ENCODE data around the gene PDXDC1.
"Not testable (repeated sequence)": the region's sequence is repeated elsewhere in the genome, so short reads cannot be mapped to it uniquely, and the experiment has no call there.

The PDXDC1 gene, protein sequence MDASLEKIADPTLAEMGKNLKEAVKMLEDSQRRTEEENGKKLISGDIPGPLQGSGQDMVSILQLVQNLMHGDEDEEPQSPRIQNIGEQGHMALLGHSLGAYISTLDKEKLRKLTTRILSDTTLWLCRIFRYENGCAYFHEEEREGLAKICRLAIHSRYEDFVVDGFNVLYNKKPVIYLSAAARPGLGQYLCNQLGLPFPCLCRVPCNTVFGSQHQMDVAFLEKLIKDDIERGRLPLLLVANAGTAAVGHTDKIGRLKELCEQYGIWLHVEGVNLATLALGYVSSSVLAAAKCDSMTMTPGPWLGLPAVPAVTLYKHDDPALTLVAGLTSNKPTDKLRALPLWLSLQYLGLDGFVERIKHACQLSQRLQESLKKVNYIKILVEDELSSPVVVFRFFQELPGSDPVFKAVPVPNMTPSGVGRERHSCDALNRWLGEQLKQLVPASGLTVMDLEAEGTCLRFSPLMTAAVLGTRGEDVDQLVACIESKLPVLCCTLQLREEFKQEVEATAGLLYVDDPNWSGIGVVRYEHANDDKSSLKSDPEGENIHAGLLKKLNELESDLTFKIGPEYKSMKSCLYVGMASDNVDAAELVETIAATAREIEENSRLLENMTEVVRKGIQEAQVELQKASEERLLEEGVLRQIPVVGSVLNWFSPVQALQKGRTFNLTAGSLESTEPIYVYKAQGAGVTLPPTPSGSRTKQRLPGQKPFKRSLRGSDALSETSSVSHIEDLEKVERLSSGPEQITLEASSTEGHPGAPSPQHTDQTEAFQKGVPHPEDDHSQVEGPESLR

DNA sequence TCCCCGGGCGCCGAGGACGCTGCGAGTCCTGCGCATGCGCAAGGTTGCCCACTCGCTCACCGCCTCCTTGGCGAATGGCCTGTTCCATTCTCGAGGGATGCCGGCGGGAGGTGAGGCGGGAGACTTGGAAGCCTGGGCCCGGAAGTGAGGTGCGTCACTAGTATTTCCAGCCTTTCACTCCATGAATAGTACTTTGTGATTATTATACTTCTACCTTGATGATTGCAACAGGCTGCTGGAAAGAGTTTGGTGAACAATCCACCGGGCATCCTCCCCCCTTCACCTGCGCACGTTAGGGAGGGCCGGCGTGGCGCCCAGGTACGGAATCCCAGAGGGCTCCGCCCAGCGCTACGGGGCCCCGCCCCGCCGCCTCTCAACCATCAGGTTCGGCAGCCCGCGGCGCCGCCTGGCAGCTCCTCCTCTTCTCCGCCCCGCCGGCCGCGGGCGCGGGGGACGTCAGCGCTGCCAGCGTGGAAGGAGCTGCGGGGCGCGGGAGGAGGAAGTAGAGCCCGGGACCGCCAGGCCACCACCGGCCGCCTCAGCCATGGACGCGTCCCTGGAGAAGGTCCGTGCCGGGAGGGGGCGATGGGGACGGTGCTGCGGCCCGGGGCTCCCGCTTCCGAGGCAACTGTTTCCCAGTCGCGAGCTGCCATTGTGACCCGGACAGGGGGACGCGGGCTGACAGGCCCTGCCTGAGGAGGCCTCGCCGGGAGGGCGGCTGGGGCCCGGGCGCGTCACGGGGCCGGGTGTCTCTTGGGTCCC lies at the start of gene PDXDC1:
Gene PDXDC1 (plus strand): TSS at position 371 of the 762 bp plus-strand sequence. CDS start 174 bp downstream, at position 545.
- peak; percentile 90 to 99 for DNase-seq (ENCODE audit: low read depth in 2 of 2, low spot score in 1 of 2)

GRCh38 chr16:14928064-14928714 lies 46.6 kb upstream of the PDXDC1 start:
- DNase-seq (ENCODE audit: low read depth in 2 of 2, low spot score in 1 of 2): not testable (repeated sequence)

DNA sequence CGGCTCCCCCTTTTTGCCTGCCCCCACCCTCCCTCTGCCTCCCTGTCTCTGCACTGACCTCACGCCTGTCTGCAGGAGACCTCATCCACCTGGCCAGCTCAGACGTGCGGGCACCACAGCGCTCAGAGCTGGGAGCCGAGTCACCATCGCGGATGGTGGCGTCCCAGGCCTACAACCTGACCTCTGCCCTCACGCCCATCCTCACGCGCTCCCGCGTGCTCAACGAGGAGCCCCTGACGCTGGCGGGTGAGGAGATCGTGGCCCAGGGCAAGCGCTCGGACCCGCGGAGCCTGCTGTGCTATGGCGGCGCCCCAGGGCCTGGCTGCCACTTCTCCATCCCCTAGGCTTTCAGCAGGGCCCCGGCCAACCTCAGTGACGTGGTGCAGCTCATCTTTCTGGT lies 45.6 kb upstream of the PDXDC1 start:
- DNase-seq (ENCODE audit: low read depth in 2 of 2, low spot score in 1 of 2): not testable (repeated sequence)

DNA sequence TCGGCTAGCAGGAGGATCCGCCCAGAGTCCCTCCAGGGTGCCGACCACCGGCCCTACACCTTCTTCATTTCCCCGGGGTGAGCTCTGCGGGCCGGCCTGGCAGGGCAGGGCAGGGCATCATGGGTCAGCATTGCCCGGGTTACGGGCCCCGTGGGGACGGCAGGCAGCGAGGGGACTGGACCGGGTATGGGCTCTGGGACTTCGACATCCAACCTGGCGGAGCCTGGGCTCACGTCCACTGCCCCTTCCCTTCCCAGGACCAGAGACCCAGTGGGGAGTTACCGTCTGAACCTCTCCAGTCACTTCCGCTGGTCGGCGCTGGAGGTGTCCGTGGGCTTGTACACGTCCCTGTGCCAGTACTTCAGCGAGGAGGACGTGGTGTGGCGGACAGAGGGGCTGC lies 44.6 kb upstream of the PDXDC1 start:
- not testable (repeated sequence) for DNase-seq (ENCODE audit: low read depth in 2 of 2, low spot score in 1 of 2)

- not testable (repeated sequence) for DNase-seq (ENCODE audit: low read depth in 2 of 2, low spot score in 1 of 2)
These were observed 43.9 kb upstream of the PDXDC1 start for GRCh38 chr16:14930971-14931370.

- DNase-seq (ENCODE audit: low read depth in 2 of 2, low spot score in 1 of 2): not testable (repeated sequence)
These were observed 42.0 kb upstream of the PDXDC1 start for GRCh38 chr16:14932581-14933375.

DNA sequence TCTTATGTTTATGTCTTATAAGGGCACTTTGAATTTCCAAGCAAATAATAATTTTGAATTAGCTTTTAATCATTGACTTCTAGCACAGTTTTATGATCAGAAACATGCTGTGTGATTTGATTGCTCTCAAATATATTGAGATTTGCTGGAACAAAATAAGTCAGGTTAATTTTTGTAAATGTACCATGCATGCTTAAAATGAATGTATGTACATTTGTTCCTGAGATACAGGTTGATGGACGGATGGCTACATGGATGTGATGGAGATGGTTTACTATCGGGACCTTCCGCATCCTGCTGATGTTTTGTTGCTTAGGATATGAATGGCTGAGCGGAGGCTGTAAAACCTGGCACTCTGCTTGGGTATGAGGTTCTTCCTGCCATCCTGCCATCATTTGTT lies 37.7 kb upstream of the PDXDC1 start, which contains the start of gene NPIPA1:
Gene NPIPA1 (plus strand): TSS at position 301 of the 400 bp plus-strand sequence. CDS start 0 bp downstream, at position 301.
- DNase-seq (ENCODE audit: low read depth in 2 of 2, low spot score in 1 of 2): not testable (repeated sequence)

- not testable (repeated sequence) for DNase-seq (ENCODE audit: low read depth in 2 of 2, low spot score in 1 of 2)
These were observed 36.8 kb upstream of the PDXDC1 start for GRCh38 chr16:14937994-14938393.

DNA sequence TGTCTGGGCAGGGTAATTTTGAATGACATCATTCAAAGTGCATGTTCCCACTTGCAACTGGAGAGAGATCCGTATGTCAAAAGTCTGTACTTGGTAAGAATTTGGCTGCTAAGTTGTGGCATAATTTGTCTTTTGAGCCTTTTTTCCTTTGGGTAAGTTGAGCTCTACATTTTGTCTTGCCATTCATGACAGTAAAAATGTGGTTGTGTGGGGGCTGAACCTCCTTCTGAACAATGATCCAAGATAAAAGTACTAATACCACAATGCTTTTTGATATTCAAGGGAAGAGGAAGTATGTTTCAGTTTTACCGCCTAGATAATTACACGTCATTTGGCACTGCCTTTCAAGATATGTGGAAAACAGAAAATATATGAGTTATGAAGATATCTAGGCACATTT lies 32.1 kb upstream of the PDXDC1 start:
- DNase-seq (ENCODE audit: low read depth in 2 of 2, low spot score in 1 of 2): not testable (repeated sequence)

DNA sequence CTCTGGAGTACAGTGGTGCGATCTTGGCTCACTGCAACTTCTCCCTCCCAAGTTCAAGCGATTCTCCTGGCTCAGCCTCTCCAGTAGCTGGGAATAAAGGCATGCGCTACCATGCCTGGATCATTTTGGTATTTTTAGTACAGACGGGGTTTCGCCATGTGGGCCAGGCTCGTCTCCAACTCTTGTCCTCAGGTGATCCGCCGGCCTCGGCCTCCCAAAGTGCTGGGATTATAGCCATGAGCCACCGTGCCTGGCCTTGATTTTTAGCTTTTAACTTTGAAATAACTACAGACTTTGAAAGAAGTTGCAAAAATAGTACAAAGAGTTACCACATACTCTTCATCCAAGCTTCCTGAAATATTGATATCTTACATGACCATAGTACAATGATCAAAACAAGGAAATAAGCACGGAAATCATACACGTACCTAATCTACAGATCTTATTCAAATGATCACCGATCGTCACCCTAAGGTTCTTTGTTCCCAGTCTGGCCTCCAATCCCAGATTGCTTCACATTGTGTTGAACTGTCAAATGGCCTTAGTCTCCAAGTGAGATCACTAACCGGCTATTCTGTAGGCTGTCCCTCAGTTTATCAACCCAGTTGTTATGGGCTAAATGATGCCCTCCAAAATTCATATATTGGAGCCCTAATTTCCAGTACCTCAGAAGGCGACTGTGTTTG lies 19.1 kb upstream of the PDXDC1 start:
- no peak for DNase-seq (ENCODE audit: low read depth in 2 of 2, low spot score in 1 of 2)

GRCh38 chr16:14957576-14958322 lies 17.1 kb upstream of the PDXDC1 start:
- no peak for DNase-seq (ENCODE audit: low read depth in 2 of 2, low spot score in 1 of 2)

GRCh38 chr16:14958323-14958600 lies 16.6 kb upstream of the PDXDC1 start:
- no peak for DNase-seq (ENCODE audit: low read depth in 2 of 2, low spot score in 1 of 2)

- DNase-seq (ENCODE audit: low read depth in 2 of 2, low spot score in 1 of 2): no peak
These were observed 15.9 kb upstream of the PDXDC1 start for GRCh38 chr16:14958970-14959369.

GRCh38 chr16:14961405-14962186 lies 13.2 kb upstream of the PDXDC1 start:
- DNase-seq (ENCODE audit: low read depth in 2 of 2, low spot score in 1 of 2): no peak

DNA sequence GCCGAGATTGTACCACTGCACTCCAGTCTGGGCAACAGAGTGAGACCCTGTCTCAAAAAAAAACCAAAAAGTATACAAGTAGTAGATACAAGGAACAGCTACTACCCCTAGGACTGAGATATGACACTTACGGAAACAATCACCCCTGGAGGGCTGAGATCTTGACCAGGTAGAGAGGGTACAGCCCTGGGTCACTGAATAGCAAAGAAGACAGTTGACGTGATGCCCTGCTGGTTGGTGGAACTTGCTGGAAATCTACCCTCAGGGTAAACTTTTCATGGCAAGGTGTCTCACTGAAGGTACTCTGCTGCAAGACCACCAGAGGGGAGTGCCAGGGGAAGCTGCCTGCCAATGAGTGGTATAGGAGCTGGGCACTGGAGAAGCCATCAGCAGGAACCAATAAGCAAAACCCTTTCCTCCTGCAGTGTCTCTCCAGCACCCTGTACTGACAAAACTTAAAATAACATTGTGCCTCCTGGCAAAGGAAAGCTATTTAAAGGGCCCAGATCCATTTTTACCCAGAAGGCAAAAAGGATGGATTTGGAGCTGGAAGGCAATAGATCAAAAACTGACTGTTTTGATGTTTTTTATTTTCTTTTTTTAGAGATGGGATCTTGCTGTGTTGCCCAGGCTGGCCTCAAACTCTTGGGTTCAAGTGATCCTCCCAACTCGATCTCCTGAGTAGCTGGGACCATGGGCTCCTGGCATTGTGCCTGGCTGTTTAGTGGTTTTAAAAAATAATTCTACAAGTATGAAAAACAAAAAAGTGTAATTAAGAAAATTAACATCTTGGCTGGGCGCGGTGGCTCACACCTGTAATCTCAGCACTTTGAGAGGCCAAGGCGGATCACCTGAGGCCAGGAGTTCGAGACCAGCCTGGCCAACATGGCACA lies 11.3 kb upstream of the PDXDC1 start:
- DNase-seq (ENCODE audit: low read depth in 2 of 2, low spot score in 1 of 2): no peak

GRCh38 chr16:14965328-14965727 lies 9.5 kb upstream of the PDXDC1 start:
- no peak for DNase-seq (ENCODE audit: low read depth in 2 of 2, low spot score in 1 of 2)

DNA sequence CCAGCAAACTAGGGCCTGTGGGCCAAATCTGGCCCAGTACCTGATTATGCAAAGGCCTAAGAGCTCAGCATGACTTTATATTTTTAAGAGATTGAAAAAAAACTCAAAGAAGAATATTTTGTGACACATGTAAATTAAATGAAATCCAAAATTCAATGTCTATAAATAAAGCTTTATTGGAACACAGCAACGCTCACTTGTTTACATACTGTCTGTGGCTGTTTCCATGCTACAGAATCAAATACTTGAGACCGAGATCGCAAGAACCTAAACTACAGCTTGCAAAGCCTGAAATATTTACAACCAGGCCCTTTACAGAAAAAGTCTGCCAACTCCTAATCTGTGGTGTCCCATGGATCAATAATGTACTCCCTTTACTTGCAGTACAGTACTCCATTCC lies 5.0 kb upstream of the PDXDC1 start:
- DNase-seq (ENCODE audit: low read depth in 2 of 2, low spot score in 1 of 2): not testable (repeated sequence)

Measured in stimulated activated CD8-positive, alpha-beta memory T cell treated with anti-CD3 and anti-CD28 coated beads, Interleukin-4, amount 100 ng/mL, for 4 hours (primary cell).